OCI-LY1 (cell line): ENCODE results near the gene SESN2.

Source experiments
- EZH2 ChIP-seq: fragments of 200-600 bp; sonication (generic), shearing (Covaris generic); IDR thresholded peaks from 2 replicates; pipeline ENCODE4 v1.8.0; 2017; ENCODE audit warnings: borderline replicate concordance, mixed run types, mild to moderate bottlenecking, antibody characterized with exemption, low read length, moderate library complexity, mixed read lengths
- TF ChIP-seq, protein P1 (sequence below): fragments of 200-600 bp; sonication (generic), shearing (Covaris generic); IDR thresholded peaks from 2 replicates; pipeline ENCODE4 v1.5.1; 2017; ENCODE audit warnings: mild to moderate bottlenecking, antibody characterized with exemption, low read length, moderate library complexity, mixed read lengths

GRCh38 chr1:28278763-28279162 is 19.4 kb downstream of the SESN2 start:
- TF ChIP-seq, protein P1, sequence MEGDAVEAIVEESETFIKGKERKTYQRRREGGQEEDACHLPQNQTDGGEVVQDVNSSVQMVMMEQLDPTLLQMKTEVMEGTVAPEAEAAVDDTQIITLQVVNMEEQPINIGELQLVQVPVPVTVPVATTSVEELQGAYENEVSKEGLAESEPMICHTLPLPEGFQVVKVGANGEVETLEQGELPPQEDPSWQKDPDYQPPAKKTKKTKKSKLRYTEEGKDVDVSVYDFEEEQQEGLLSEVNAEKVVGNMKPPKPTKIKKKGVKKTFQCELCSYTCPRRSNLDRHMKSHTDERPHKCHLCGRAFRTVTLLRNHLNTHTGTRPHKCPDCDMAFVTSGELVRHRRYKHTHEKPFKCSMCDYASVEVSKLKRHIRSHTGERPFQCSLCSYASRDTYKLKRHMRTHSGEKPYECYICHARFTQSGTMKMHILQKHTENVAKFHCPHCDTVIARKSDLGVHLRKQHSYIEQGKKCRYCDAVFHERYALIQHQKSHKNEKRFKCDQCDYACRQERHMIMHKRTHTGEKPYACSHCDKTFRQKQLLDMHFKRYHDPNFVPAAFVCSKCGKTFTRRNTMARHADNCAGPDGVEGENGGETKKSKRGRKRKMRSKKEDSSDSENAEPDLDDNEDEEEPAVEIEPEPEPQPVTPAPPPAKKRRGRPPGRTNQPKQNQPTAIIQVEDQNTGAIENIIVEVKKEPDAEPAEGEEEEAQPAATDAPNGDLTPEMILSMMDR, result no peak
- TF ChIP-seq EZH2, result no peak
